Posterior cingulate gyrus (tissue), 11 donors: ENCODE measurements around the gene ITGB2.
"Not testable (repeated sequence)": the region's sequence is repeated elsewhere in the genome, so short reads cannot be mapped to it uniquely, and the experiment has no call there.

ENCODE experiments used
- DNase-seq, 10 donors: peaks; one replicate each; pipeline versions ENCODE4 v3.0.0 to v3.0.0-alpha.2; 2020 to 2021; ENCODE audit warnings: mixed read lengths in 3 of 10
- intact Hi-C: fragments of 100-400 bp; cut with DNase I; formaldehyde crosslinking; loops from one replicate; pipeline ENCODE4 v1.15.1; 2023

ITGB2 gene

DNA sequence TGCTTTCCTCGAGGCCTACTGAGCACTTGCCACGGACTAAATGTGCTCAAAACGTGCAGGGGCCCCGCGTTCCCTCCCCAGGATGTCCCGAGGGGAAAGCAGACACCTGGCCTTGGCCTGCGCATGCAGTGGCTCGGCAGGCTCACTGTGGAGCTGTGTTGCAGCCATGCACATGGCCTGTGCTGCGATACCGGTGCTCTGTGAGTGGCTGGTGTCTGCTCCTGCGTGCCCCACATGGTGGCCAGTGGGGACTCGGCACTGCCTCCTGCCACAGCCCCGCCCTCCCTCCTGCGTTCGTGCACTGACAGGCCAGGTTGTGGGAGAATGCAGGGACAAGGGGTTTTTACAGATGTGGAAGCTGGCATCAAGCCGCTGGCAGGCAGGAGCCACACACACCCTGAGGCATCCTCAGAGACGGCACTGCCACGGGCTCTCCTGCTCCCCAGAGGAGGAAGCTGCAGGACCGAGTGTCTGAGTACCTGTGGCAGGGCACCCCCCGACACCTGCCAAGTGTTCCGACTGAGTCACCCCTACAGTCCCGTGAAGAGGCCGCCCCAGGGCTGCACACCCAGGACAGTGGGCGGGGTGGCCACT, 30.3 kb downstream of the ITGB2 start:
- intact Hi-C loops, result no loop called here
- DNase-seq, result peak in 5 of 10 donors; percentile 5 to 80 (median 54)

DNA sequence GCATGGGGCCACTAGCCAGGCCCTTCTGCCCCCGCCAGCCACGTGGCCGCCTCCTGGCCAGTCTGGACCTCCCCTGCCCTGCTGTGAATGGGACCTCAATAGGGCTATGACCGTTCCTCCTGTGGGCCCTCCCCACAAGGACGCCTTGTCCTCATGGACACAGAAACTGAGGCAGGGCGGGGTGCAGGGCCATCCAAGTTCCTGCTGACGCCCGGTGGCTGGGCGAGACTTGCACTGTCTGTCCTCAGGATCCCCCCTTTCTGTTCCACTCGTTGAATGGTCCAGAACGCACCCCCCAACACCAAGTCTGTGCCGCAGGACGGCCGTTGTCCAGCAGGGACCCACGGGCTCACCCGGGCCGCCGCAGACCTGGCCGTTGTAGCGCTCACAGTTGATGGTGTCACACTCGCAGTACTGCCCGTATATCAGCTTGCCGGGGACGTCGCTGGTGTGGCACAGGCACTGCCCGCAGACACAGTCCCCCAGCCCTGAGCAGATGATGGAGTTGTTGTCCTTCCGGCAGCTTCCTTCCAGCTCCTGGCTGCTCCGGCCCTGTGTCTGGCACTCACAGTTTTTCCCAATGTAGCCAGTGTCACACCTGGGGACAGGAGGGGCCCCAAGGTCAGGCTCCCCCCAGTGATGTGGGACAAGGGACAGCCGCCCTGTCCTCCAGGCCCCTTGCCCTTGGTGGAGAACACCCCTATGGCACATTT, 30.9 kb downstream of the ITGB2 start:
- peak in 5 of 10 donors; percentile 3 to 60 (median 46) for DNase-seq
- intact Hi-C loops, result no loop called here

DNA sequence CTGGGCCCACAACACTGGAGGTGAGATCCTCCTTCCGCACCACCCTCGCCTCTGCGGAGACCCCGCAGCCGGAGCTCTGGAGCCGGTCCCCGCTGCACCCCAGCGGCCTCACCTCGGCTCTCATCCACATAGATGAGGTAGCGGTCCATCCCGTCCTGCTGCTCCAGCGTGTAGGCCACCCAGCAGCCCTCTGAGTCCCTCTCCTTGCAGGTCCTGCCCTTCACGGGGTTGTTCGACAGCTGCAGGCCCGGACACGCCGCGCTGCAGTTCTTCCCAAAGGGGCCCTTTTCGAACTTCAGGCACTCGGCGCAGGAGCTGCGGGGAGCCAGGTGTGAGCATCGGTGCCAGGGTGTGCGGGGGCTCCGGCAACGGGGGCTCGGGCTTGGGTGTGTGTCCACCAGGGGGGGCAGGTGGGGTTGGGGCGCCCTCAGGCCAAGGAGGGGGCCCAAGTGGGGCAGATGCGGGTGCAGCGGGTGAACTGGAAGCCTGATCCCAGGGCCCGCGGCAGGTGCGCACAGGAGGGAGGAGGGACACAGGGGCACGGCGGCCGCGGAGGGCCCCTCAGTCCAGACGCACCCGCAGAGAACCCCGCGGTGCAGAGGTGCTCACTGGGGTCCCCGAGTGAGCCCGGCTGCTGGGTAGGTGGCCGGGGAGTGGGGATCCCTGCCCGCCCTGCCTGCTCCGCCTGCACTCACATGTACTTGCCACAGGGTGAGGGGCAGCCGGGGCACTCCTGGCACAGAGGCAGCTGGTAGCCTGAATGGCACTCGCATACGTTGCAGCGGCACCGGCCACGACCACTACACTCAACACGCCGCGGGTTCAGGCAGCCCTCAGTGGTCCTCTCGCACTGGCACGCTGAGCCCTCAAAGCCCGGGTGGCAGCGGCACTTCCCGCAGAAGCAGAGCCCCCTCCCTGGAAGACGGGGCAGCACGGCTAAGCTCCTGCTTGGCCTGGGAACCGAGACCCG, 31.8 kb downstream of the ITGB2 start:
- peak in 5 of 10 donors; percentile 8 to 86 (median 60) for DNase-seq
- intact Hi-C loops, result no loop called here

DNA sequence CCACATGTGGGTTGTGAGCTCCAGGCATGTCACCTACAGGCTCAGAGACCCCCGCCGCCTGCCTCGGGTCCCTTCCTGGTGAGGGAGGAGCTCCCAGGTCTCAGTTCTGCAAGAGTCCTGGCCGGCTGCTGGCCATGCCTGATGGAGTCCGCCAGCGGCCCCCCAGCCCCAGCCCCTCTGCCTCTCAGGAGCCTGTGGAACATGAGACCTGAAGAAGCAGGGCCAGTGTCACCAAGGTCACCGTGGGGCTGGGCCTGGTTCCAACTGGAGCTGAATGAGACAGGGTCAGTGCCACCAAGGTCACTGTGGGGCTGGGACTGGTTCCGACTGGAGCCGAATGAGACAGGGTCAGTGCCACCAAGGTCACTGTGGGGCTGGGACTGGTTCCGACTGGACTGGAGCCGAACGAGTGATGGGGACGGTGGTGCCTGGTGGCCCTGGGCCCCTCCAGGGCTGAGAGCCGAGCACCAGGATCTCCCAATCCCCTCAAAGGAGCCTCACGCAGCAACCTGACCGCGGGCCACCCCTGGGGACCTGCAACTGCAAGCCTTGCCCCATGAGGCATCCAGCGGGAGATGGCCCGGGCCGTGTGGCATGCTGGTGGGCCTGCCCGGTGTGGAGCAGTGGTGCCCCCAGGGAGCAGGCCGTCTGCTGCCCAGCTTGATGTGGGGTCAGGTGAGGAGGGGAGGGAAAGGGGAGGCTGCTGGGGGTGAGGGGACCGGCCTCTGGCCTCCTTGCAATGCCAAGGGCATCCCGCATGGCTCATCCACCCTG, 32.7 kb downstream of the ITGB2 start:
- DNase-seq, result peak in 3 of 10 donors; percentile 54 to 84 (median 75)
- intact Hi-C loops, result no loop called here

DNA sequence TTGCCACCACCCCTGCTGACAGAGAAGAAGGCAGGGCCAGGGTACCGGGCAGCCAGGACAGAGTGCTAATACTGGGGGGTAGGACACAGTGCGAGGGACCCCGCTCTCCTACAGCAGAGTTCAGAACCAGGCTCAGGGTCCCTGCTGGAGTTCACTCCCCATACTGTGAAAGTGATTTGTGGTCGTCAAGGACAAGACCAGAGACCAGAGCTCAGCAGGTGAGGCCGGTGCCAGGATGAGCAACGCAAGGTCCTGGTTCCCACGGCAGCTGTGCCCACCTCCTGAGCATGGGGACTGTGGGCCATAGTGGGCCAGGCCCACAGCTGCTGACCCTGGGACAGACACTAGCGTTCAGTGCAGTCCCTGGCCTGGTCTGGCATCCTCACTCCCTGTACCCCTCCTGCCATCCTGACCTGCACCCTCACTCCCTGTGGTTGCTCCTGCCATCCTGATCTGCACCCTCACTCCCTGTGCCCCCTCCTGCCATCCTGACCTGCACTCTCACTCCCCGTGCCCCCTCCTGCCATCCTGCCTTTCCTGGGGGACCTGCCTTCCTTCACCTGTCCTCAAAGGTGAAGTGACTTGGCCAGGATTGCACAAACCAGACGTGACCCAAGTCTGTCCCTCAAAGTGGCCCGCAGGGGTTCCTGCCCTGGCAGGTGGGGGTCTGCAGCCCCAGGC, 33.4 kb downstream of the ITGB2 start:
- DNase-seq, result peak in 4 of 10 donors; percentile 2 to 65 (median 30)
- intact Hi-C loops, result no loop called here

DNA sequence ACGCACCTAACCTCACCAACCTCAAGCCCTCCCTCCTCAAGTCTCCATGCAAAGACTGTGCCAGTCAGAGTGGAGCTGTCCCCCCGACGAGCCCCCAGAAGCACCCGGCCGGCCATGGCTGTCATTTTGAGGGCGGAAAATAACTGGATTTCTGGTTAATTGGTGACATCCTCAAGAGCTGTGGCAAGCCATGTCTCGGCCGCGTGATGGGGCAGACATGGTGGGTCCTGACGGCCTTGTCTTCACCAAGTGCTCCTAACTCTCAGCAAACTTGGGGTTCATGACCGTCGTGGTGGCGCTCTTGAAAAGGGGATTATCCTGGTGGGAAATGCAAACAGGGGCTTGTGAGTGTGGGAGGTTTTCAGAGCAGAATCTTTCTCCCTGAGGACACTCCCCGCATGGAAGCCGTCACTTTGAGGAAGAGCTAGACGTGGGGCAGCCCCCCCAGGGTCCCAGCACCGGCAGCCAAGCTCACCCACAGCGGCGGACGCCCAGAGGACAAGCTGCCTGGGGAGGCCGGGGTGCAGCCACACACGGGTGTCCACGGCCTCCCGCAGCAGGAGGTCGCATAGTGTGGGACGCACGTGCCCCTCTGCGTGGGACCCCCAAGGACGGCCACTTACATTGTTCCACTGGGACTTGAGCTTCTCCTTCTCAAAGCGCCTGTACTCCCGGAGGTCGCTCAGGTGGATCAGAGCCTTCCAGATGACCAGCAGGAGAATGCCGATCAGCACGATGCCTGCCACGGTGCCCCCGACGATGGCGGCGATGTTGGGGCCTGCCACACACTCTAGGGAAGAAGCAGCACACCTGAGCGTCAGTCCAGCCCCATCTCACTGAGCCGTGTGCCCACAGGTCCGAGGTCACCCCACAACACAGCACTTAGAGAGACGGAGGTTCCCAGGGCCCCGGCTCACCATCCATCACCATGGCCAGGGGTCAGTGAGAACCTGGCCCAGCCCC, 34.3 kb downstream of the ITGB2 start:
- intact Hi-C loops, result no loop called here
- peak in 5 of 10 donors; percentile 2 to 70 (median 57) for DNase-seq

DNA sequence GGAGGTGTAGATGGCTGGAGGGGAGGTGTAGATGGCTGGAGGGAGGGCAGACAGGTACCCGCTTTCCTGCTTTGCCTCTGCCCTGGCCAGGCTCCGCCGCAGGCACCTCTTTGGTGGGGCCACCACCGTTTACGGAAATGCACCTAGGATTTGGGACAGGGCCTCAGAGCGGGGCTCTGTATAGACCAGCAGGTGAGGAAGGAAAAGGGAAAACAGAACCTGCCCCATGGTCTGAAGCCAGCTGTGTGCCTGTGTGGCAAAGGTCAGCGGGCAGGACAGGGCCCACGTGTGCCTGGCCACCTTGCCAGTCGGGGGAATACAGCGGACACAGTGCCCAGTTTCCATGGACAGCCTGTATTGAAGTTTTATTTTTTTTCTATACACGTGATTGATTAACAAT, 35.1 kb downstream of the ITGB2 start:
- peak in 3 of 10 donors; percentile 16 to 56 (median 27) for DNase-seq
- intact Hi-C loops, result no loop called here

DNA sequence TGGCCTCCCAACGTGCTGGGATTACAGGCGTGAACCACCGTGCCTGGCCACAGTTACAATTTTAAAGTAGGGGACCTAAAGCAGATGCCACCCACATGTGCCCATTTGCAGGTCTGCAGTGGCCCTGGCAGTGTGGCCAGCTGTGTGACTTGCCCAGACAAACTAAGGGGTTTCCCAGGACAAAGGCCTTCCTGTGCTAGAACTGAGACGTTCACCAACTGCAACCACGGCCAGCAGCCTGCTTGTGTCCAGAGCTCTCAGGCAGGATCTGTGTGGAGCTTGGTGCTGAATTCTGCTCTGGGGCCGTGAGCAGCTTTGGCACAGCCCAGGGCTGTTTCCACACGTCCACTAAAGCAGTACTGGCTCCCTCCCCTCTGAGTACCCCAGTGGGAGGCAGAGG, 36.6 kb downstream of the ITGB2 start:
- DNase-seq, result peak in 4 of 10 donors; percentile 4 to 60 (median 46)
- intact Hi-C loops, result no loop called here

DNA sequence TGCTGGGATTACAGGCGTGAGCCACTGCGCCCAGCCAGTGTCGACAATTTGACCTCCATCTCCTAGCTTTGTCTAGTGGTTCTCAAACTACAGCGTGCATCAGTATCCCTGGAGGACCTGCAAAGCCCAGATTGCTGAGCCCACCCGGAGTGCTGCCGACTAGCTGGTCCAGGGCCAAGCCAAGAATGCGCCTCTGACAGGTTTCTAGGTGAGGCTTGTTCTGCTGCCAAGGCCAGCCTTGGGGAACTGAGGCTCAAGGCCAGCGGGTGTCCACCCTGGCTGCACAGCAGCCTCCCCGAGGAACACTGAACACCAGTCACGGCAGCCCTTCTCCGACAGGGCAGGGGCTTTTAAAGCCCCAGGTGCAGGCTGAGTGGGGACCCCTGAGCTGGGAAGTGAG, 37.4 kb downstream of the ITGB2 start:
- DNase-seq, result peak in 4 of 10 donors; percentile 1 to 71 (median 52)
- intact Hi-C loops, result no loop called here

DNA sequence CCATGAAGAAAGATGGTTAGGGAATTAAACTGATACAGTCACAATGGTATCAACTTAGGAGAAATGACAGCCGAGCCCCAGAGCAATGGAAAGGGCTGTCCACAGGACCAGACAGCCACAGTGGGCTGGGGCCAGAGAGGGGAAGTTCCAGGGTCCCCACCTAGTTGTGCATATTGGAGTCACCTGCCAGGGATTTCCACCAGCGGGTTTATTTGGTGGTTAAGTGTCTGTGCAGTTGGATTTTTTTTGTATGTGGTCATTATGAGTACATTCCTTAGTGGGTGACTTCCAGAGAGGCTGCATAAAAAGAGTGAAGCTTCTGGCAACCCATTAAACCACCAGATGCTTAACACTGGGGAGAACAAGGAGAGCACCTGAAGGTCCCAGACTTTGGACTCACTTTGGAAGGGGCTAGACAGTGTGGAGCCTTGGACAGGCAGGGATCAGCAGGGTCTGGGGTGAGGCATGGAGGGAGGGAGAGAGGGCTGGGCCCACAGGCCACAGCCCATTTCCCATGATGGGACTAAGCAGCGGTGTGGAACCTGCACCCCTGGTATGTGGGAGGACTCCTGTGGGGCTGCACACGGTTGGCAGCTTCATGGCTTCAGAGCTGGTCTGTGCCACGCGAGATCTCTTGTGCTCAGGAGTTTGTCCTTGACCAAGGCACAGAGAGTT, 39.4 kb downstream of the ITGB2 start:
- intact Hi-C loops, result no loop called here
- peak in 4 of 10 donors; percentile 3 to 53 (median 39) for DNase-seq

DNA sequence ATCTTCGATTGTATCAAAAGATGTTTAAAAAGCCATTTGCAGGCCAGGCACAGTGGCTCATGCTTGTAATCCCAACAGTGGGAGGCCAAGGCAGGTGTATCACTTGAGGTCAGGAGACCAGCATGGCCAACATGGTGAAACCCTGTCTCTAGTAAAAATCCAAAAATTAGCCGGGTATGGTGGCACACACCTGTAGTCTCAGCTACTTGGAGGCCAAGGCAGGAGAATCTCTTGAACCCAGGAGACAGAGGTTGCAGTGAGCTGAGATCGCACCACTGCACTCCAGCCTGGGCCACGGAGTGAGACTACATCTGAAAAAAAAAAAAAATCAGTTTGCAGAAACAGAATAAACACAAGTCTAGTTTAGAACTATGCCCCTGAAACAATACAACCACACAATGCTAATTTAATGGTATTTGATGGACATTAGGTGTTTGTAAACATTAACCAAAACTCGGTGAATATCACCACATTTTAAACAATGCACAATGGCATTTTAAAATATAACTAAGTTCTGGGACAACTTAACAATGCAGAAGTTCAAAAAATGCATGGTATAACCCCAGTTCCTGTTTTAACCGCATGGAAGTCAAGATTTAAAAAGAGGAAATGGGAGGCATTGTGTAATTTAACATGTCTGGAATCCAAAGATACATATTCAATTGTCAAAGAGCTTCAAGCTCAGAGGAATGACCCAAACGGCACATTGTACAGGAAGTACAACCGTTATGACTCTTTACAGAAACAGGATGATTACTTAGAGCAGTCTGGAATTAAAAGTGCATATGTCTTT, 40.1 kb downstream of the ITGB2 start:
- intact Hi-C loops, result no loop called here
- peak in 3 of 10 donors; percentile 4 to 20 (median 4) for DNase-seq

DNA sequence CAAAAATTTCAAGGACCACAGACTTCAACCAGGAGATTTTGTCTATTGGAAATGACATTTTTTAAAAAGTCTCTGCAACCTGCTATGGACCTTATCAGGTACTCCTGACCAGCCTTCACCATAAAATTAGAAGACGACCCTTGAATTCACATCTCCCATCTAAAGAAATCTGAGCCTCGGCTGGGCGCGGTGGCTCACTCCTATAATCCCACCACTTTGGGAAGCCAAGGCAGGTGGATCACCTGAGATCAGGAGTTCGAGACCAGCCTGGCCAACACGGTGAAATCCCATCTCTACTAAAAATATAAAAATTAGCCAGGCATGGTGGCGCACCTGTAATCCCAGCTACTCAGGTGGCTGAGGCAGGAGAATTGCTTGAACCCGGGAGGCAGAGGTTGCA, 41.5 kb downstream of the ITGB2 start:
- intact Hi-C loops, result not testable (repeated sequence)
- DNase-seq, result peak in 3 of 10 donors; percentile 18 to 61 (median 23)

DNA sequence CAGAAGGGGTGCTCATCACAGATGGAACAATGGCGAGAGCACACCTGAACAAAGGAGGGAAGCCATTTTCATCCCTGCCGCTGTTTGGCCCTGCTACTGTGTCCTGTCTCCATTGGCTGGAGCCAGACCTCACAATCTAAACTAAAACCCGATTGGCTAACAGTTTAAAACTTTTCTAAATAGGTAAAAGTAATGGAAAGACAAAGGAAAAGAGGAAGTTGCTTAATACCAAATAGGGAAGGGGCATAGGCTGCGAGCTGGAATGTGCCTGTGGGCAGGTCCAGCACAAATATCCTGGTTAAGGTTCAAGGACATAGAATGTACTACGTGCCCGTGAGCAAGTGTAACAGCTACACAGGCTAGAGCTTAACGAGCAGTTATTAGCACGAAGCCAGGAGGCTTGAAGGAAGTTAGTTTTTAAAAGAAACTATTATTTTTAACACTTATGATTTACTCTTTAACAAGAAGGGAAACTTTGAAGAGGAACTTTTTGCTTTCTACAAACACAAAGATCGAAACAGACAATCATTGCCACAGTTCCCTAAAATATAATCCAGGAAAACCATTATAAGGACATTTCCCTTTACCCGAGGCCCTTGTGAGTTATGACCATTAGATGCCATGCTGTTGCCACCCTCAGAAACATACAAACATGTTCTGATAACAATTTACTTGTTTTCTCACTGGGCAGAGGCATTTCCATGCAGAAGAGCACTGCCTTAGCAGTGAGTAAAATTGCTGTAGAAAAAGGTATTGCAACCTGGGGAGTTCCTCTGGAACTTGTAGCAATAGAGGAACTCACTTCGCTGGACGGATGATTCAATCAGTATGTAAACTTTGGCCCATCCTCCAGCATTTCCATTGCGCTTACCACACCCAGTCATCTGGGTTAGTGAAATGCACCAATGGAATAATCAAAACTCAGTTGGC, 42.4 kb downstream of the ITGB2 start:
- intact Hi-C loops, result no loop called here
- peak in 2 of 10 donors; percentile 2 to 25 for DNase-seq

DNA sequence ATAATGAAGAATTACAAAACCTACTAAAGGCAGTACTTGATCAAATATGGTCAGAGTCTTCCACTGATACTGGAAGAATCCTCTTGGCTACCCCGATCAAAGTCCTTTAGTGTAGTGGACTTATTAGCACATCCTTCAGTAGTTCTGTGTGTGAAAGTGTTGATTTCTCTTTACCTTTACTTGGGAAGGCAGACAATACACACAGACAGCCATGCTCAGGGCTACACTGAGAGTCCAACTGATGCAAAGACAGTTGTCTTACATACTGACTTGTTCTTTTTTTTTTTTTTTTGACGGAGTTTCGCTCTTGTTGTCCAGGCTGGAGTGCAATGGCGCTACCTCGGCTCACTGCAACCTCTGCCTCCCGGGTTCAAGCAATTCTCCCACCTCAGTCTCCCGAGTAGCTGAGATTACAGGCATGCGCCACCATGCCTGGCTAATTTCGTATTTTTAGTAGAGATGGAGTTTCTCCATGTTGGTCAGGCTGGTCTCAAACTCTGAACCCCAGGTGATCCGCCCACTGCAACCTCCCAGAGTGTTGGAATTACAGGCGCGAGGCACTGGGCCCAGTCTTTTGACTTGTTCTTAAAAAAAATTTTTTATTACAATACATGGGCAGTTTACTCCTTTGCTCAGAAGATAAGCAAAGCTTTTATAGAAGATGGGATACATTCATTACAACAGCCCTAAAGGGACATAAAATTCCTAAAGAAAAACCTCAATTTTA, 43.7 kb downstream of the ITGB2 start:
- intact Hi-C loops, result no loop called here
- DNase-seq, result peak in 2 of 10 donors; percentile 32 to 66

DNA sequence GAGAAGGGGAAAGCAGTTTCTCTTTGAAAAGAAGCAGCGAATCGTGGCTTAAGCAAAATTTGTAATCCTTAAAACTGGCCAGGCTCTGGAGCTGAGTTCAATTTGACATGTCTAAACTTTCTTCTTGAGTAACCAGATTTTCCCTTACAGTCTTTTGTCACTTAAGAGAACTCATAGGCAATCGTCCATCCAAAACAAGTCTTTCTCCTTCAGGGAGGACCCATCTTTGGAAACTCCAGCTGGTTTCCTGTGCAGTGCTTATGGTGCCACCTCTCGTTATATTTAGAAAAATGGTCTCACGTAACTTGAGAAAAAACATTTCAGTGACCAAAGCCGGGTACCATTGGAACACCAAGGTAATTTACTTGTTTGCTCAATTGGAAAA, 45.4 kb downstream of the ITGB2 start:
- intact Hi-C loops, result no loop called here
- DNase-seq, result no peak
